GM12878 (cell line): ENCODE measurements around the gene TNFAIP2. TPM values are rescaled to one million over a fixed set of nuclear protein-coding genes. Genes with fewer than 3 reads are reported as not detected.

ENCODE experiments used
- ATAC-seq: fragments of 200-7000 bp; cut with Tn5 transposase; 3 replicates; pipeline ENCODE4 v1.9.1; 2020; ENCODE audit warnings: mild to moderate bottlenecking, moderate library complexity
- BruUV-seq: library from RNA; stranded (reverse); fragments of 400-500 nt; replicated peaks from 2 replicates; lab custom pipeline; 2021; lab: Mats Ljungman, UMichigan
- CTCF ChIA-PET: fragments of 300-600 bp; sonication (Branson Sonifier 250); formaldehyde crosslinking; extraction: SDS; loops from one replicate; lab custom pipeline; 2021; ENCODE audit warnings: inconsistent platforms; lab: Yijun Ruan, JAX
- POLR2A ChIA-PET: fragments of 350-600 bp; formaldehyde crosslinking; extraction: SDS; loops from one replicate; lab custom pipeline; 2021; ENCODE audit warnings: inconsistent platforms; lab: Charles Lee
- RAD21 ChIA-PET: fragments of 300-600 bp; sonication (Branson Sonifier 250); formaldehyde crosslinking; loops from one replicate; lab custom pipeline; 2023; ENCODE audit warnings: antibody characterized with exemption; ENCODE audit not compliant: unreplicated experiment; lab: Charles Lee
- SMC1A ChIA-PET: fragments of 300-600 bp; sonication (Branson Sonifier 250); formaldehyde crosslinking; loops from one replicate; lab custom pipeline; 2023; ENCODE audit not compliant: unreplicated experiment, uncharacterized antibody; lab: Charles Lee
- DNase-seq: peaks from one replicate; pipeline ENCODE4 v3.0.0-alpha.2; 2011; ENCODE audit warnings: low read depth, low spot score
- FAIRE-seq: peaks from 3 replicates; lab custom pipeline; 2011; peaks lifted over from hg19 to GRCh38; lab: Jason Lieb, UNC
- H2AFZ ChIP-seq: 2 replicates; pipeline ENCODE4 v1.6.0; 2011; ENCODE audit warnings: low read depth, low read length, control low read depth; ENCODE audit not compliant: control insufficient read depth
- H3K27ac ChIP-seq: 2 replicates; pipeline ENCODE4 v1.5.1; 2011; ENCODE audit warnings: control low read depth; ENCODE audit not compliant: control insufficient read depth, insufficient read depth
- H3K27me3 ChIP-seq, 2 experiments: replicated peaks in 1 of 2; 2 replicates each; pipeline versions ENCODE4 v1.6.0 to v1.6.1; 2011; ENCODE audit warnings: low read length in 1 of 2; ENCODE audit not compliant: control insufficient read depth in 2 of 2, insufficient read depth in 2 of 2
- H3K36me3 ChIP-seq, 2 experiments: 2 replicates each; pipeline ENCODE4 v1.5.1; 2011; ENCODE audit warnings: low read length in 1 of 2; ENCODE audit not compliant: control insufficient read depth in 2 of 2, insufficient read depth in 2 of 2
- H3K4me1 ChIP-seq: 2 replicates; pipeline ENCODE4 v1.6.1; 2011; ENCODE audit warnings: mild to moderate bottlenecking, low read length, moderate library complexity, mixed read lengths; ENCODE audit not compliant: control insufficient read depth, insufficient read depth
- H3K4me2 ChIP-seq: 2 replicates; pipeline ENCODE4 v1.6.0; 2011; ENCODE audit warnings: control low read depth; ENCODE audit not compliant: control insufficient read depth, insufficient read depth
- H3K4me3 ChIP-seq: fragments of 200-600 bp; sonication (generic); 2 replicates; pipeline ENCODE4 v1.5.1; 2016
- H3K79me2 ChIP-seq: 2 replicates; pipeline ENCODE4 v1.6.0; 2011; ENCODE audit warnings: low read length; ENCODE audit not compliant: control insufficient read depth, insufficient read depth
- H3K9ac ChIP-seq: 2 replicates; pipeline ENCODE4 v1.8.0; 2011; ENCODE audit warnings: low read length, control low read depth, mixed read lengths; ENCODE audit not compliant: control insufficient read depth, insufficient read depth
- H3K9me3 ChIP-seq: replicated peaks from 3 replicates; pipeline ENCODE4 v1.5.1; 2011; ENCODE audit warnings: mild to moderate bottlenecking, low read length; ENCODE audit not compliant: control insufficient read depth, insufficient read depth
- H4K20me1 ChIP-seq: 2 replicates; pipeline ENCODE4 v1.6.0; 2011; ENCODE audit not compliant: control insufficient read depth, insufficient read depth
- BACH1 ChIP-seq: fragments of 450-650 bp; IDR thresholded peaks from 2 replicates; pipeline ENCODE4 v1.6.1; 2017; ENCODE audit warnings: mild to moderate bottlenecking, borderline replicate concordance
- NFIC ChIP-seq: IDR thresholded peaks from 2 replicates; pipeline ENCODE4 v1.6.1; 2012; ENCODE audit warnings: low read depth, mild to moderate bottlenecking, inconsistent platforms, low read length, moderate library complexity
- NR2C1 ChIP-seq: fragments of 450-650 bp; IDR thresholded peaks from 2 replicates; pipeline ENCODE4 v1.6.1; 2017; ENCODE audit warnings: antibody characterized with exemption, mild to moderate bottlenecking, moderate library complexity
- RUNX3 ChIP-seq: IDR thresholded peaks from 2 replicates; pipeline ENCODE4 v1.6.1; 2012; ENCODE audit warnings: low read length, inconsistent platforms
- SMAD5 ChIP-seq: IDR thresholded peaks from 2 replicates; pipeline ENCODE4 v1.6.1; 2016; ENCODE audit warnings: antibody characterized with exemption, low read depth
- SMC3 ChIP-seq: IDR thresholded peaks from 2 replicates; pipeline ENCODE4 v1.6.1; 2011; ENCODE audit warnings: low read length, improper control_type of control experiment, borderline replicate concordance
- WGBS: methylation state at CpG from one replicate; pipeline ENCODE4 v1.1.6; 2016; ENCODE audit warnings: low lambda C conversion rate; ENCODE audit not compliant: insufficient replicate concordance, insufficient coverage; ENCODE audit errors: missing lambda C conversion rate; 5-methylcytosine and 5-hydroxymethylcytosine counted together
- in situ Hi-C: fragments of 300-500 bp; cut with MboI; formaldehyde crosslinking; loops from 9 replicates; pipeline ENCODE4 v1.14.3; 2018; ENCODE audit warnings: mixed read lengths
- intact Hi-C: fragments of 100-400 bp; cut with micrococcal nuclease; formaldehyde crosslinking; loops from one replicate; pipeline ENCODE4 v1.14.2; 2022; ENCODE audit not compliant: unreplicated experiment
- polyA plus RNA-seq, 11 experiments: library from polyadenylated mRNA; depleted of rRNA in 4 of 11; unstranded in 6 of 11; stranded (reverse) in 5 of 11; fragments of >200 nt; fragmentation: Nextera tagmentation in 4 of 11; fragmentation: Illumina TruSeq in 1 of 11; extraction: Ambion mirVana in 4 of 11; extraction: Trizol in 1 of 11; gene quantifications; 1 replicate in 1 of 11; 2 replicates in 10 of 11; pipeline versions ENCODE4 v1.2.1 to v1.2.3, GENCODE V29; 2011 to 2016; ENCODE audit warnings: inconsistent platforms in 2 of 11, missing spikeins in 2 of 11, low read depth in 1 of 11
- total RNA-seq, 4 experiments: library from RNA; depleted of rRNA in 3 of 4; stranded (reverse); fragments of >200 nt in 3 of 4; fragmentation: Illumina TruSeq in 1 of 4; extraction: Trizol in 1 of 4; gene quantifications; 2 replicates each; pipeline versions ENCODE4 v1.2.1 to v1.2.3, GENCODE V29; 2013 to 2021
- TF ChIP-seq, protein P1 (sequence below): IDR thresholded peaks from 2 replicates; pipeline ENCODE4 v1.6.1; 2011; ENCODE audit warnings: borderline replicate concordance, low read depth, mild to moderate bottlenecking, moderate library complexity, mixed read lengths, low read length; ENCODE audit not compliant: insufficient read depth; ENCODE audit errors: extremely low read length

TNFAIP2 gene
- total and polyA plus RNA-seq, 10 of the 15 experiments (the other 5 are each of a cell fraction or from before 2014, with no cell fraction given) = 7.1 to 150 (median 74.5) TPM

DNA sequence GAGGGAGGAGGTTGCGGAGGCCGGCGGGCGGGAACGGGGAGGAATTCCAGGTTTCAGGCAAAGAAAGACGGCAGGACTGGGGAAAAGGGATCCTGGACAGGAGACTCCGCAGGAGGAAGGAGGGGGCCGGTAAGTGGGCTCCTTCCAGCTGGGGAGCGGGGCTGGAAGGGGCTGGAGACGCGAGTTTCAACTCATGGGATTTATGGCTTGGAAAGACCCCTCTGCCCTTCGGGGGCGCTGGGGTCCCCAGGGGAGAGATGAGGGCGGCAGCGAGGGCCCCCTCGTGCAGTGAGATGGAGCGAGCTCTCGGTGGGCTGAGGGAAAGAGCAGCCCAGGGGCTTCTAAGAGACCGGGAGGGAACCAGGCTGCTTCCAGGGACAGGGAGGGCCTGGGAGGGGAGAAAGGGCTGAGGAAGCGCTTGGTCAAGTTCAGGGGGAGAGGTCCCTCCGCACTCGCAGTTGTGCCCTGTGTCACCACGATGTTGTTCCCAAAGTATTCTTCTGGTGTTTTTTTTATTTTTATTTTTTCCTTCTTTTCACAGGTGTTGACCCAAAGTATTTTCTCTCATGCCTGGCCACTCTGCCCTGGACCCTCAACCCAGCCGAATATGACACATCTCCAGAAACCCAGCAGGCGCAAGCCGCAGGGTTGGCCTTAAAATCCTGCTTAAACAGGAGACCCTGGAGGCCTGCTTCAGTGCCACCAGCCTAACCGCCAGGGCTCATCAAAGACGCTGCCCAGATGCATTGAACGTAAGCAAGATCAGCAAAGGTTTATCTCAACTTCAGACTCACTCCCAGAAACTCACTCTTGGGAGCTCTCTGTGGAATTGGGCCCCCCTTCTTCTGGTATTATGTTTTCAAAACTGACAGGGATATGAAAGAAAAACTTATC lies 16.1 kb downstream of the TNFAIP2 start:
- no peak for ATAC-seq
- FAIRE-seq = no peak
- TF ChIP-seq SMC3 (no peak), NFIC (no peak), NR2C1 (no peak), RUNX3 (no peak), BACH1 (no peak), SMAD5 (no peak)
- TF ChIP-seq, protein P1, sequence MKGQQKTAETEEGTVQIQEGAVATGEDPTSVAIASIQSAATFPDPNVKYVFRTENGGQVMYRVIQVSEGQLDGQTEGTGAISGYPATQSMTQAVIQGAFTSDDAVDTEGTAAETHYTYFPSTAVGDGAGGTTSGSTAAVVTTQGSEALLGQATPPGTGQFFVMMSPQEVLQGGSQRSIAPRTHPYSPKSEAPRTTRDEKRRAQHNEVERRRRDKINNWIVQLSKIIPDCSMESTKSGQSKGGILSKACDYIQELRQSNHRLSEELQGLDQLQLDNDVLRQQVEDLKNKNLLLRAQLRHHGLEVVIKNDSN = no peak
- RAD21 ChIA-PET = interaction anchor here (0.7 to 5.3 kb wide), 6 partner anchors 15 to 261 kb away, joined by 4 to 120 read pairs (median 7); no protein-coding TSS in a partner anchor
- H3K36me3 ChIP-seq = no peaks in the 10 kb centered on the region
- in situ Hi-C loops (no loop called here), intact Hi-C loops (loop anchor here (1.0 to 5.0 kb wide), 4 partner anchors 34 to 153 kb away; no protein-coding TSS in a partner anchor)
- no peak overlapping the region for H3K4me3 ChIP-seq
- no peak overlapping the region for H2AFZ ChIP-seq
- H3K4me2 ChIP-seq = no peak overlapping the region
- H3K4me1 ChIP-seq = peaks cover 16% of the 10 kb centered on the region
- CTCF ChIA-PET = interaction anchor here (1.6 to 8.6 kb wide), 5 partner anchors 15 to 34 kb away, joined by 10 to 176 read pairs (median 16); partner anchors contain the start of gene TNFAIP2
- H3K27ac ChIP-seq = no peak overlapping the region; the same call in 1 of the 2 replicates
- SMC1A ChIA-PET = interaction anchor here (1.0 to 3.9 kb wide), 7 partner anchors 9 to 388 kb away, joined by 3 to 60 read pairs (median 4); no protein-coding TSS in a partner anchor
- no peaks in the 10 kb centered on the region for H4K20me1 ChIP-seq
- BruUV-seq = no TSS peak
- DNase-seq = no peak
- no peaks in the 10 kb centered on the region for H3K27me3 ChIP-seq
- H3K9me3 ChIP-seq = no peaks in the 10 kb centered on the region
- H3K9ac ChIP-seq = no peak overlapping the region
- WGBS = 81% methylated on average over 18 of the region's 29 CpGs
- H3K79me2 ChIP-seq = no peaks in the 10 kb centered on the region
- POLR2A ChIA-PET = interaction anchor here (0.6 to 2.1 kb wide), 2 partner anchors 33 to 40 kb away, joined by 3 to 7 read pairs; no protein-coding TSS in a partner anchor
